Loucy (cell line): ENCODE measurements around the gene ZNF10.

Experiments
- H2AFZ ChIP-seq: fragments of 200-600 bp; sonication (generic); 2 replicates; pipeline ENCODE4 v1.6.0; 2016; ENCODE audit warnings: antibody characterized with exemption, mild to moderate bottlenecking, low read length, moderate library complexity
- H3F3A ChIP-seq: fragments of 200-600 bp; 2 replicates; pipeline ENCODE4 v1.6.0; 2016; ENCODE audit warnings: antibody characterized with exemption, low read depth, mild to moderate bottlenecking
- H3K27me3 ChIP-seq: fragments of 200-600 bp; sonication (generic); 2 replicates; pipeline ENCODE4 v1.6.1; 2014; ENCODE audit warnings: low read length, mild to moderate bottlenecking; ENCODE audit not compliant: insufficient read depth, poor library complexity, severe bottlenecking
- H3K36me3 ChIP-seq: fragments of 200-600 bp; sonication (generic); 2 replicates; pipeline ENCODE4 v1.6.1; 2016; ENCODE audit warnings: low read length; ENCODE audit not compliant: insufficient read depth
- H3K4me1 ChIP-seq: fragments of 200-600 bp; sonication (generic); 2 replicates; pipeline ENCODE4 v1.5.1; 2014; ENCODE audit warnings: low read length, mild to moderate bottlenecking; ENCODE audit not compliant: insufficient read depth, poor library complexity, severe bottlenecking
- H3K4me2 ChIP-seq: fragments of 200-600 bp; sonication (generic); 2 replicates; pipeline ENCODE4 v1.6.0; 2014; ENCODE audit warnings: antibody characterized with exemption, low read length, low read depth, mild to moderate bottlenecking; ENCODE audit not compliant: poor library complexity, severe bottlenecking
- H3K4me3 ChIP-seq: fragments of 200-600 bp; sonication (generic); 2 replicates; pipeline ENCODE4 v1.5.1; 2014; ENCODE audit warnings: low read length, mild to moderate bottlenecking, mixed read lengths; ENCODE audit not compliant: poor library complexity, severe bottlenecking
- H3K79me2 ChIP-seq: fragments of 200-600 bp; sonication (generic); 2 replicates; pipeline ENCODE4 v1.6.1; 2014; ENCODE audit warnings: low read length; ENCODE audit not compliant: insufficient read depth
- H3K9ac ChIP-seq: fragments of 200-600 bp; sonication (generic); 2 replicates; pipeline ENCODE4 v1.6.0; 2014; ENCODE audit warnings: mild to moderate bottlenecking, low read depth, low read length, moderate library complexity; ENCODE audit not compliant: poor library complexity, severe bottlenecking
- H3K9me2 ChIP-seq: fragments of 200-600 bp; sonication (generic); replicated peaks from 2 replicates; pipeline ENCODE4 v1.6.1; 2016; ENCODE audit warnings: low read depth, low read length, mixed read lengths
- H3K9me3 ChIP-seq: fragments of 200-600 bp; sonication (generic); 2 replicates; pipeline ENCODE4 v1.6.1; 2014; ENCODE audit warnings: mild to moderate bottlenecking, antibody characterized with exemption, low read length, low read depth; ENCODE audit not compliant: insufficient read depth
- H4K20me1 ChIP-seq: fragments of 200-600 bp; sonication (generic); 2 replicates; pipeline ENCODE4 v1.6.0; 2014; ENCODE audit warnings: antibody characterized with exemption, low read length, mild to moderate bottlenecking; ENCODE audit not compliant: insufficient read depth, poor library complexity, severe bottlenecking
- EZH2phosphoT487 ChIP-seq: fragments of 200-600 bp; IDR thresholded peaks from 2 replicates; pipeline ENCODE4 v1.6.1; 2018; ENCODE audit warnings: antibody characterized with exemption, mild to moderate bottlenecking, moderate library complexity, borderline replicate concordance
- TF ChIP-seq, protein P1 (sequence below): fragments of 200-600 bp; sonication (generic); conservative IDR thresholded peaks from 2 replicates; pipeline ENCODE4 v1.5.1; 2014; ENCODE audit warnings: mild to moderate bottlenecking, antibody characterized with exemption, low read length

Gene ZNF10

GRCh38 chr12:133204264-133204603 lies 73.8 kb downstream of the ZNF10 start:
- Histone ChIP-seq H3K9ac (no peak overlapping the region), H3F3A (no peaks in the 10 kb centered on the region), H3K79me2 (no peaks in the 10 kb centered on the region), H3K36me3 (no peaks in the 10 kb centered on the region), H3K4me2 (no peak overlapping the region), H3K9me2 (no peaks in the 10 kb centered on the region), H3K9me3 (peaks cover 69% of the 10 kb centered on the region), H4K20me1 (no peaks in the 10 kb centered on the region), H3K4me3 (no peak overlapping the region), H2AFZ (no peak overlapping the region), H3K4me1 (no peaks in the 10 kb centered on the region), H3K27me3 (no peaks in the 10 kb centered on the region)
- no peak for TF ChIP-seq EZH2phosphoT487
- TF ChIP-seq, protein P1, sequence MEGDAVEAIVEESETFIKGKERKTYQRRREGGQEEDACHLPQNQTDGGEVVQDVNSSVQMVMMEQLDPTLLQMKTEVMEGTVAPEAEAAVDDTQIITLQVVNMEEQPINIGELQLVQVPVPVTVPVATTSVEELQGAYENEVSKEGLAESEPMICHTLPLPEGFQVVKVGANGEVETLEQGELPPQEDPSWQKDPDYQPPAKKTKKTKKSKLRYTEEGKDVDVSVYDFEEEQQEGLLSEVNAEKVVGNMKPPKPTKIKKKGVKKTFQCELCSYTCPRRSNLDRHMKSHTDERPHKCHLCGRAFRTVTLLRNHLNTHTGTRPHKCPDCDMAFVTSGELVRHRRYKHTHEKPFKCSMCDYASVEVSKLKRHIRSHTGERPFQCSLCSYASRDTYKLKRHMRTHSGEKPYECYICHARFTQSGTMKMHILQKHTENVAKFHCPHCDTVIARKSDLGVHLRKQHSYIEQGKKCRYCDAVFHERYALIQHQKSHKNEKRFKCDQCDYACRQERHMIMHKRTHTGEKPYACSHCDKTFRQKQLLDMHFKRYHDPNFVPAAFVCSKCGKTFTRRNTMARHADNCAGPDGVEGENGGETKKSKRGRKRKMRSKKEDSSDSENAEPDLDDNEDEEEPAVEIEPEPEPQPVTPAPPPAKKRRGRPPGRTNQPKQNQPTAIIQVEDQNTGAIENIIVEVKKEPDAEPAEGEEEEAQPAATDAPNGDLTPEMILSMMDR = no peak

GRCh38 chr12:133206390-133206789 lies 76.0 kb downstream of the ZNF10 start:
- Histone ChIP-seq H3F3A (no peaks in the 10 kb centered on the region), H3K4me3 (no peak overlapping the region), H3K27me3 (no peaks in the 10 kb centered on the region), H3K9me2 (no peaks in the 10 kb centered on the region), H2AFZ (no peak overlapping the region), H3K4me2 (no peak overlapping the region), H3K9ac (no peak overlapping the region), H4K20me1 (no peaks in the 10 kb centered on the region), H3K79me2 (no peaks in the 10 kb centered on the region), H3K36me3 (no peaks in the 10 kb centered on the region), H3K9me3 (peaks cover 75% of the 10 kb centered on the region), H3K4me1 (no peaks in the 10 kb centered on the region)
- TF ChIP-seq, protein P1 = no peak
- TF ChIP-seq EZH2phosphoT487 = no peak
